ENCODE data around the gene PLEKHG5.
"Not testable (repeated sequence)": the region's sequence is repeated elsewhere in the genome, so short reads cannot be mapped to it uniquely, and the experiment has no call there.

Gene PLEKHG5

DNA sequence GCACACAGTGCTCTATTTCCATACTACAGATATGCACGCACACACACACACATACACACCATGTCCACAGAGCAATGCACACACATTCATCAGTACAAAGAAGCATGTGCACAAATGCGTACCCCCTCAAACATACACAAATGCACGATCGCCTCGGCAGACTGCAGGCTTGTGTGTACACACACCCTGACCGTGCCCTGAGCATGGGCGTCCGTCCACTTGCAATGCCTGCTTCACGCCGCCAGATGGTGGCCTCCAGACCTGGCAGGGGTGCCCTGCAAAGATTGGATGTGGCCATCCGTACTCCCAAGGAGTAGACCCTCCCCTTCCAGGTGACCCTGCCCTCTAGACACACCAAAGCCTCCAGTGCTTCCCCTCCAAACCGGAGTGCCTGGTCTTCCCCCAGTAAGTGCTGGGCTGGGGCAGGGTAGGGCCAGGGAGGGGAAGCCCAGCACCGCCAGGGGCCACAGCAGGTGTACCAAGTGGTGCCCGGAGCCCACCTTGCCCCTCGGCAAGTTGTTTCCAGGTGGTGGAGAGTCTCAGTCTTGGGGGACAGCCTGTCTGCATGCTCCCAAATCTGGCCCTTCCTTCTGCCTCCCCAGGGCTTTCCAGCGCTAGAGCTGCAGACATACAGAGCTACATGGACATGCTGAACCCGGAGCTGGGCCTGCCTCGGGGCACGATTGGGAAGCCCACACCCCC lies 46.3 kb downstream of the PLEKHG5 start:
- peak; percentile 51 for DNase-seq

DNA sequence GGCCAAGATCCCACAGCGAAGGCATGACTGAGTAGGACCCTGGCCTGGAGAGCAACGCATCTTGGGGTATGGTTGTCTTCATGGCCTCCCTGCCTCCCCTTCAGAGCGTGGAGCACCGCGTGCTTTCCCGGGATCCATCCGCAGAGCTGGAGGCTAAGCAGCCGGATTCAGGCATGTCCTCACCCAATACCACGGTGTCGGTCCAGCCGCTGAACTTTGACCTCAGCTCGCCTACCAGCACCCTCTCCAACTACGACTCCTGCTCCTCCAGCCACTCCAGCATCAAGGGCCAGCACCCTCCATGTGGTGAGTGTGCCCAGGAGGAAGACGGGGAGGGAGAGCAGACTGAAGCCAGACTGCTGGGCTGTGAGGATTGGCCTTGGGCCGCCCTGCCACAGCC lies 47.1 kb downstream of the PLEKHG5 start:
- DNase-seq: no peak

DNA sequence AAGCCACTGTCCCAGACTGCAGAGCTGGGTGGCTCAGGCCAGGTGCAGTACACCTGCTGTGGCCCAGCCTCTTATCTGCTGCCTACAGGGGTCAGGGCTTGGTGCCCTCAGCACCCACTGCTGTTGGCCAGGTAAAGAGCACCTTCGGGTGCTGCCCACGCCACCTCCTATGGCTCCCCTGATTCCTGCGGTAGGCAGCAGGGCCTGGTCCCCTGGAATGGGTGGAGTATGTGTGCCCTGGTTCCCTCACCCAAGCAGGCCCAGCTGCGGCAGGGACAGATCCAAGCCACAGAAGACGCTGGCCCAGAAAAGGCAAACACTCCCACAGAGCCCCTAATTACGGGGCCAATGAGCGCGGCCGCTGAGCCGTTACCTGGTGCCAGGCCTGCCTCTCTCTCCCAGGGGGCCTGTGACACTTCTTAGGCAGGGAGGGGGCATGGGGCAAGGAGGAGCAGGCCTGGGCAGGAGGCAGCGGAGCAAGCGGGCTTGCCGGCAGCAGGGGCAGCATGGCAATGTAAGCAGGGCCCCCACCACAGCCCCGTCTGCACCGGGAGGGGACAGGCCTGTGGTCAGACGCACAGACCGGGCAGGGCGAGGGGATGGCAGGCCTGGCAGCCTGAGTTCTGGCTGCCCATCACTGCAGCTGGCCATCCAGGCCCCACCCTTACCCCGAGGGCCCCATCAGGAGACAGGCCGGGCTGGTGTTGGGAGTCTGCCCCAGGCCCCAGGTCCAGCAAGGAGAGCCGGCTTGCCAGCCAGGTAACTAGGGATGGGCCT lies 47.9 kb downstream of the PLEKHG5 start:
- no peak for DNase-seq

DNA sequence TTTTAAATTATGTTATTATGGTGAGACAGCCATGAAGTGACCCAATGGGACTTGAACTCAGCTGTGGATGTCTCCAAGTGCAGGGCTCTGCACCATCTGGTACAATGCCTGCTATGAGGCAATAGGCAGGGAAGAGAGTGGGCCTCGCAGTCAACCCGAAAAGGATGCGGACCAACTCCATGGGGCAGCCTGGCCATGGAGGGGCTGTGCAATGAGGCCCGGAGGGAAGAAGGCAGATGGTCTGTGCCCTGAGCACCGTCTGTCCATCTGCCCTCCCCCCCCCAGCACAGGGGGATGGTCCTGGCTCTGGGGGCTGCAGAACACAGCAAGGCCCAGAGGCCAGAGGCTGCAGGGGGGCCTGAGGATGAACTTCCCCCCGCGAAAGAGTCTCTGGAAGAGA lies 49.9 kb downstream of the PLEKHG5 start:
- DNase-seq: no peak

DNA sequence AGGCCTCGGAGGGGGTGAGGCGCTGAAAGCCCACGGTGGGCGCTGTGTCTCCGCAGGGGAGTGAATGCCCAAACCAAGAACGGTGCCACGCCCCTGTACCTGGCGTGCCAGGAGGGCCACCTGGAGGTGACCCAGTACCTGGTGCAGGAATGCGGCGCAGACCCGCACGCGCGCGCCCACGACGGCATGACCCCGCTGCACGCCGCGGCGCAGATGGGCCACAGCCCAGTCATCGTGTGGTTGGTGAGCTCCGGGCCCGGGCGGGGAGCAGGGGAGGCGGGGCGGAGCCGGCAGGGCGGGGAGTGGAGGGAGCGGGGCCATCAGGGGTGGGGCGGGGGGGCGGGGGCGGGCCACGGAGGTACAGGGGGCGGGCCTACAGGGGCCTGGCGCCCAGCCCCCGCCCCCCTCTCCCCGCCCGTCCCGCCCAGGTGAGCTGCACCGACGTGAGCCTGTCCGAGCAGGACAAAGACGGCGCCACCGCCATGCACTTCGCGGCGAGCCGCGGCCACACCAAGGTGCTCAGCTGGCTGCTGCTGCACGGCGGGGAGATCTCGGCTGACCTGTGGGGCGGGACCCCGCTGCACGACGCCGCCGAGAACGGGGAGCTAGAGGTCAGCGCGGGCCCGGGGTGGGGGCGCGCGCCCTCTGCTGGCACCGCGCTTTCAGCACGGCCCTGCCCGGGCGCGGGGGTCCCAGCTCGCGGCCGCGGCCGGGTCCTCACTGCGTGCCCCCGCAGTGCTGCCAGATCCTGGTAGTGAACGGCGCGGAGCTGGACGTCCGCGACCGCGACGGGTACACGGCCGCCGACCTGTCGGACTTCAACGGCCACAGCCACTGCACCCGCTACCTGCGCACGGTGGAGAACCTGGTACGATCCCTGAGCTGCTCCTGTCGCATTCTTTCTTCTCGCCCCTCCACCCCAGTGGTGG lies 51.0 kb downstream of the PLEKHG5 start:
- peak; percentile 49 for DNase-seq

DNA sequence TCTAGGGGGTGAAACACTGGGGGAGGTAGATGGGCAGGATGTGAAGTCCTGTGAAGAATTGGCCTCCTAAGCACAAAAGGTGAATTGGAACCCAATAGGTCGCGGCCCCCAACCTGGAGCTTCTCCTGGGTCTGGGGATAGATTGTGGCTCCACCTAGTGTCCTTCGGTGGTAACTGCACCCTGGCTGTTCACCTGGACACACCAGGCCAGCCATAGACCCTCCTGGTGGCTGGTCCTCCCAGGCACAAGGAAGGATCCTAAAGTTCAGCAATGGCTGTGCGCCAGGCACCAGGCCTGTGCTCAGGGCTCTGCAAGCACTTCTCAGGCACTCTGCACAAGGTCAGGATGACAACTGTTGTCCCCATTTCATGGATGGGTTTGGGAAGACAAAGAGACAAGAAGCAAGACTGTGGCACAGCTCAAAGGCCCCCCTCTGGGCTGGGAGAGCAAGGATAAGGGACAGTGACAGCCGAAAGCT lies 53.4 kb downstream of the PLEKHG5 start:
- DNase-seq: peak; percentile 57

DNA sequence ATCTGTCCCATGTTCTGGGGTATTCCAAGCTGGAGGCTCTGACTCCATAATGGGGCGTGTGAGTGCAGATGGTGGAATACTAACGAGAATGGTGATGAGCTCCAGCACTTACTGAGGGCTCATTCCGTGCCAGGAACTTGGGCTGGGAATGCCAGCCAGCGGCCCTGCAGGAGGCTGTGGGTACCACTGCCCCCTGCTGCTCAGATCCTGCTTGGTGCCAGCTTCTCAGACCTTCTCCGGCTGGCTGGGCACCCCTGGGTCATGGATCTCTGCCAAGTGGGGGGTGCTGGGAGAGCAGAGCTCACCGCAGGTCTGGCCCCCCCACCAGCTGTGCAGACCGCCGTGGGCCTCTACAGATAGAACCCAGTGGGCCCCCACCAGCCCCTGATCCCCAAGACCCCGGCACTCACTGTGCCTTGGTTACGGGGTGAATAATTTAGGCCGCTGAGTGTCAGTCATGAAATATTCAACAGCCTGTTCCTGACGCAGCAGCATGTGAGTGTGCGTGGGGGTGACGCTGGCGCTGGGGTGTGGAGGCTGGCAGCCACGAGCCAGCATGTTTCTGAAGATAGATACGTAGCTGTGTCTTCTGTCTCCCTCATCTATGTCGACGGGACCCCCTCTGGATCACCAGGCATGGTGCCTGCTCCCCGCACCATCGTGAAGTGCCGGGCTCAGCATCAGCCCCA lies 54.3 kb downstream of the PLEKHG5 start:
- not testable (repeated sequence) for DNase-seq

DNA sequence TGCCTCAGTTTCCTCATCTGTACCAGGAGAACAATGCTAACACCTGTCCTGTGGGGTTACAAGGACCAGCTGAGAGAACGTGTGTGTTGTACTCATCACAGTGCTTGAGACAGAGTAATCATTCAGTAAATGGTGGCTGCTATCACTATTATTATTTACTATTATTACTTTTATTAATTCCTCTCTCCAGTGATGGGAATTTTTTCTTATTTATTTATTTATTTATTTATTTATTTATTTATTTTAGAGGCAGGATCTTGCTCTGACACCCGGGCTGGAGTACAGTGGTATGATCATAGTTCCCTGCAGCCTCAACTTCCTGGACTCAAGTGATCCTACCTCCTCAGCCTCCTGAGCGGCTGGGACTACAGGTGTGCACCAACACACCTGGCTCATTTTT lies 55.2 kb downstream of the PLEKHG5 start:
- not testable (repeated sequence) for DNase-seq

DNA sequence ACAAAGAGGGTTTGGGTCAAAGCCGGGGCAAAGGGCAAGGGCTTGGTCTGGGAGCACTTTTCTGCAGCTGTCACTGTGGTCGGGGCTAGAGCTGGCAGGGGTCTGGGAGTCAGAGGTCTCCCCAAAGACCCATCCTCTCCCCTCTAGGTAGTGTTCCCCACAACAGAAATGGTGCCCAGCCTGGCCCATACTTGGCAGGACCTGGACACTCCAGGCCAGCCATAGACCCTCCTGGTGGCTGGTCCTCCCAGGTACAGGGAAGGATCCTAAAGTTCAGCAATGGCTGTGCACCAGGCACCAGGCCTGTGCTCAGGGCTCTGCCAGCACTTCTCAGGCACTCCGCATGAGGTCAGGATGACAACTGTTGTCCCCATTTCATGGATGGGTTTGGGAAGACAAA lies 55.9 kb downstream of the PLEKHG5 start:
- DNase-seq: no peak

DNA sequence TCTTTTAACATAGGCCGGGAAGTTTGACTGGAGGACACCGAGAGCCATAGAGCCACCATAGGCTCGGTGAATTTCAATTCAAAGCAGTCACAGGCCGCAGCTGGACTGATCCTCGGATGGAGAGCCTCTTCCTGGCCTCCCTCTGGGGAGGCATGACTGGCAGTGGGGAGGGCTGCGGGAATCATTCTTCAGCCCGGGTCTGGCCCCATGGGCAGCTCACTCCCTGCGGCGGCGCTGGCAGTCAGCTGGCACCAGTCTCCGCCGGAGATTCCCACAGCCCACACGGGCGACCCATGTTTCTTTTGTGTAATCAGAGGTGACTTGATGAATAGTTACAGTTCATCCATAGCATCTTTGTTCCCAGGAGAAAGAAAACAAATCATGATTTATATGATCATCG lies 56.3 kb downstream of the PLEKHG5 start:
- no peak for DNase-seq

DNA sequence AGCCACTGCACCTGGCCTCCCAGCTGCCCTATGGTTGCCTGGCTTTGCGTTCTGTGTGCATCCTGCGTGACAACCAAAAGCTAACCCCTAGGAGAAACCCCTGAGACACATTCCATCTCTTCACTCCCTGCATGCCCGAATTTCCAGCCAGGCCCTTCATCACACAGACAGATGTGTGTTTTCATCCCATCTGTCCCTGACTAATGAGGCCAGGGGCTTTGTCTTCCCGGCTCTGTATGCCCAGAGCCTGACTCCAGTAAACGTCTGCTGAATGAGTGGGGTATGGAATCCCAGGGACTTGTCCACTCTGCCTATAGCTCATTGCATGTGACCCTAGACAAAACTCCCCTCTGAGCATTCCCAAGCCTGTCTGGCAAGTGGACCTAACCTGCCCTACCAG lies 57.3 kb downstream of the PLEKHG5 start:
- DNase-seq: no peak

DNA sequence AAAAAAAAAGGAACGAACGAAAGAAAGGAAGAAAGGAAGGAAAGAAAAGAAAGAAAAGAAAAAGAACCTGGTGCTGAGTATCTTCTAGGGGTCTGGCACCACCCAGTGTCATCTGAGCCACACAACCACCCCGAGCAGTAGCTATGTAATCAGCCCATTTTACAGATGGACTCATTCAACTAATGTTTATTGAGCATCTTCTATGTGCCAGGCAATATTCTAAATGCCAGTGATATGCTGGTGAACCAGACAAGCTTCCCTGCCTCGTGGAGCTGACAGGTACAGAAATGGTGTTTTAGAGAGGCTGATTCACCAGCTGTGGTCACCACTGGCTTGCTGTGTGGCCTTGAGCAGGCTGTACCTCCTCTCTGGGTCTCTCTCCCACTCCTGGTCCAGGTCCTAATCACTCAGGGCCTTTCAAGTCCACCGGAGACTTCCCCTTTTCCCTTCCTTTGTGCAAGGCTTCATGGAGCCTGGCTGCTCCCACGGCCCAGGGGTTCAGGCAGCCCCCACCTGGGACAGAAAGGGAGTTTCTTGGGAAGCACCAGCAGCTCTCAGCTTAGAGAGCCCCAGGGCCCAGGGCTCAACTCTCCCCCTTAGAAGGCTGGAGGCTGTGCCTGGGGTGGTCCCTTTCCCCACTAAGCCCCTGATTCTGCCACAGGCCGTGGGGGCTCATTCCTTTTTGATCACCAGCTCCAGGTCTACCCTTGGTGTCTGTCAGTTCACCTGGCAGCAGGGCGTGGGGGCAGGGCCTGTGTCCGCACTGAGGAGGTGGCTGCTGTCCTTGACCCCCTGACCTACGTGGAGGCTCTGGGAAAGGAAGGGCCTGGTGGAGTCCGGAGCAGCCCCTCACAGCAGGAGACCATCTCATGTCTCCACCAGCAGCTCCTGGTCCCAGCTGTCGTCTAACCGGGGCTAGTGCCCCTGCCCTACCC lies 59.6 kb downstream of the PLEKHG5 start:
- DNase-seq: not testable (repeated sequence)

DNA sequence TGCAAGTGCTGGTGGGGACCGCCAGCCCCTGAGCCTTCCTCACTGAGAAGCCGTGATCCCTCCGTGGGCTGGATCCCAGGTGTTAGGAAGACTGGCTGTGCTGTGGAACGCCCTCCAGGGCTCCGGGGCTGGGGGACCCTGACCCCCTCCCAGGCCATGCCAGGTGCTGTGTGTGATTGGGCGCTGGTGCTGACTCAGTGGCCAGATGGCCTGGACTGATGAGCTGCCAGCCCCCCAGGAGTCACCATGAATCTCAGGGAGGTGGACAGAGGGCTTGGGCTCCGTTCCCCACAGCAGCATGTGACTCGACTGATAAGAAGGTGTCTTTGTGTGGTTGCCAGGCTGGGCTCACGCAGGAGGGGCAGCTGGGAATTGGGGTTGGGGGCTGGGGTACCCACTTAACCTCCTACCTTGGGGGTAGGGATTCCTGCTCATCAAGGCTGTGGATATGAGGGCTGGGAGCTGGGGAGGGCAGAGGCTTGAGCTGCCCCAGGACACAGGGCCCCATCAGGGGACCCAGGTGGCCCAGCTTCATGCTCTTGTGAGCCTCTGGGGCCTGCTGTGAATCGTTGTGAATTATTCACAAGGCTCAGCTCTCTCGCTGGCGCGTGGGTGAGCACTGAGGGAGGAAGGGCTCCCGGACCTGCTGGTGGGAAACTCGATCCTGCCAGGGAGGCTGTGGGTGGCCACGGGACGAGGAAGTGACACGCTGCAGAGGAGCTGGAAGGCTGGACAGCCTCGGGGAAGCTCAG lies 61.6 kb downstream of the PLEKHG5 start:
- not testable (repeated sequence) for DNase-seq

DNA sequence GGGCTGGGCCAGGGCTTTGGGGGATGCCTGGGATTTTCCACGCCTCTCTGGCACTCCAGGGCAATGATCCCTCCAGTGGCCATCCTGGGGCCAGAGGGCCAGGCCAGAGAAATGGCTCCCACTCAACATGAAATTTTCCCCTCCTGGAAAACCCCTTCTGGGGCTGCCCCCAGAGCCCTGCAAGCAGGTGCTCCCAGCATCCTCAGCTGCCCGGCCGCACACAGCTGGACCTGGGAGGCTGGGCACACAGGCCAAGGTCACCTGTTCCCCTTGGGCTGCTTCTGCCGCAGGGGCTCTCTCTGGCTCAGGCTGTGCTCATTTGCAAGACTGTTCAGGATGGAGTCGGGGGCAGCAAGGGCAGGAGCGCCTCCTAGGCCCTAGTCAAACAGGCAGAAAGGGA lies 63.0 kb downstream of the PLEKHG5 start:
- DNase-seq: not testable (repeated sequence)

DNA sequence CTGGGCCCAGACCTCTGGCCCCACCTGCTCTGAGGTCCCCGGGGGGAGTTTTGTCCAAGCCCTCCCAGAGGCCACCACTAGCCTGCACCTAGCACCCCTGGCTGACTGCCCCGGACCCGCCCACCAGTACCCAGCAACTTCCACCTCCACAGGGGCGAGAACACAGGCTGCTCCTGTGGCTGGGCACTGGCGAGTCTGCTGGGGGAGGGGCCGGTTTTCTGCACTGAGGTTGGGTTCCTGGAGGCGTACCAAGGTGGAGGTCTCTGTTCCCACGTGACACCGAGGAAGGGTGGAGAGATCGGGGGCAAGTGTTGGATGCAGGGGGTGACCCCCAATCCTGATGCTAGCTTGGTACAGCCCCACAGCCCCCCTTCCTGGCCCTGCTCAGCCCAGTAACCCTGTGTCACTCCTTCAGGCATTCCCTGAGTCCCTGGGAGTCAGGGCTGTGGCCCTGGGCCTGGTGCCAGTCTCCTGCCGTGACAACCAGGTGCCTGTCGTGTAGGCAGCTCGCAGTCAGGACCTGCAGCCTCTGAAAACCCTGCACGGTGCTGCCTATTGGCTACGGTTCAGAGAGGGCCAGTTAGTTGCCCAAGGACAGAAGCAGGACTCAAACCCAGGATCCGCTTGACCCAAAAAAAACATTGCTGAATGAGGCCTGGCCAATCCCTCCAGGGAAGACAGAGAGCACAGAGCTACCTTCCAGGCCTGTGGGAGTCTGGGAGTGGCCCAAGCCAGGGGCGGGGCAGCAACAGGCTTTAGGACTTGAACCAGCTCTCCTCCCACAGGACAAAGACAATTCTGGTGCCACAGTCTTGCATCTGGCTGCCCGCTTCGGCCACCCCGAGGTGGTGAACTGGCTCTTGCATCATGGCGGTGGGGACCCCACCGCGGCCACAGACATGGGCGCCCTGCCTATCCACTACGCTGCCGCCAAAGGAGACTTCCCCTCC lies 63.8 kb downstream of the PLEKHG5 start:
- no peak for DNase-seq

DNA sequence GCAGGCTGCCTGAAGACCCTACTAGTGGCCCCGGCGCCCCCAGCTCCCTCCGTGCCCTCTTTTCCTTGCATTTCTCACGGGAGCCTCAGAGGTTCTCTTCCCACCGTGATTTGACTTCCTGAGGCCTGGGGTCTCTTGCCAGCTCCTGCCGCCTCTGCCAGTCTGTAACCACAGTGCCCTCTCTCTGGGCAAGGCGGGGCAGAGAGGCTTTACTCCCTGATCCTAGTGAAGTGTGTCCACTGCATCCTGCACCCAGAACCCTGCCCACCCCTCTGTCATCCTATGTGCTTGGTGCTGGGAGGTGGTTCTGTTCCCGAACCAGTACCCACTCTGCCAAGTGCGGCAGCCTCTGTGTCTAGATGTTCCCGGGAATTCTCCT lies 64.5 kb downstream of the PLEKHG5 start:
- no peak for DNase-seq

DNA sequence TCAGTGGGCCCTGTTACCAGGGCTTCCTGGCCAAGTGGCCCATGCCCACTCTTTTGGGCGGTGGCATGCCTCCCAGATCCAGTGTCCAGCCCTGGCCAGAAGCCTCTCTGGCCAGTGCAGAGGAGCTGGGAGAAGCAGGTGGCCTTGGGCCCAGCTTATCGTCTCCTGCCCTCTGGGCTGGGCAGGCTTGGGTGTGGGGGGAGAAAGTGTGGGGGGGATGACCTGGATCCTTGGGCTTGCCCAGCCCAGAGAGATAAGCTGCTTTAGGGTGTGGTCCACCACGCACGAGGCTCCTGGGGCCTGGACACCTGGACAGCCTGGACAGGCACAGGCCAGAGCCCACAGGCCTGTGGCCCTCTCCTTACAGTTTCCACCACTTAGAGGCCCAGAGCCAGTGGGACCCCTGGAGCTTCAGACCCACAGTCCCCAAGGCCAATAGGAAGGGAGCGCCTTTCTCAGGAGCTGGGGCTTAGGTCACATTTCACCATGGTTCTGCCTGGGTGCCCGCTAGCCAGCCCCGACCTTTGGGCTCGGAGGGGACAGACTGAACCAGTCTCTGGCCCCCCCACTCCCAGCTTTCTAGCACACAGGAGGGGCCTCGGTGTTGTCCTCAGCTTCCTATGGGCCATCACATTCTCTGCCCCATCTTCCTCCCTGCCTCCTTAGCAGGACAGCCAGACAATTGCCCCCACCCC lies 65.0 kb downstream of the PLEKHG5 start:
- no peak for DNase-seq

DNA sequence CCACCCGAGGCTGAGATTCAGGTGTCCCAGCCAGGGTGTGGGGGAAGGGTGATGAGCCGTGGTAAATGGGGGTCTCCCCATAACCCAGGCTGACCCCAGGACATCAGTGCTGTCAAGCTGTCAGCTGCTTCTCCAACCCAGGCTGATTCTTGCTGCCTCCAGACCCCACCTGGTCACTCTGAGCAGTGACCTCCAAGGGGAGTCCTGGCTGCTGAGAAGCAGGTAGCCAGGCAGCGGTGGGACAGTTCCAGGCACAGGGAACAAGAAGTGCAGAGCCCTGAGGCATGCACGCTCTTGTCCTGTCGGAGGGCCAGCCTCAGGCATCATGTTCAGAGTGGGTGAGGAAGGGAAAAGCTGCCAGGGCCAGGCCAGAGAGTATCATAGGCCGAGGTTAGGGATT lies 65.8 kb downstream of the PLEKHG5 start:
- no peak for DNase-seq
